HG02798 (cell line): ENCODE data around the gene MLLT10.
"Not testable (repeated sequence)": the region's sequence is repeated elsewhere in the genome, so short reads cannot be mapped to it uniquely, and the experiment has no call there.

Experiments used
- ATAC-seq: cut with Tn5 transposase; IDR thresholded peaks from one replicate; pipeline ENCODE4 v1.9.1; 2021; ENCODE audit warnings: mild to moderate bottlenecking; ENCODE audit not compliant: unreplicated experiment, poor library complexity

Gene MLLT10

GRCh38 chr10:21558984-21559383 is 25.0 kb downstream of the MLLT10 start:
- not testable (repeated sequence) for ATAC-seq

GRCh38 chr10:21570761-21571521 is 36.9 kb downstream of the MLLT10 start:
- no peak for ATAC-seq

DNA sequence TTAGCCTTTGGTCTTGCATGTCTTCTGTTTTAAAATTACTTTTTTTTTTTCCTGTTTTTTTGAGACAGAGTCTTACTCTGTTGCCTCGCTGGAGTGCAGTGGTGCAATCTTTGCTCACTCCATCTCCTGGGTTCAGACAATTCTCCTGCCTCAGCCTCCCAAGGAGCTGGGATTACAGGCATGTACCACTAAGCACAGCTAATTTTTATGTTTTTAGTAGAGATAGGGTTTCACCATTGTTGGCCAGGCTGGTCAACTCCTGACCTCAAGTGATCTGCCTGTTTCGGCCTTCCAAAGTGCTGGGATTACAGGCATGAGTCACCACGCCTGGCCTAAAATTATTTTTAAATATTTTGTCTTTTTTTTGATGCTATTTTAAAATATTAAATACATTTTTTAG is 38.5 kb downstream of the MLLT10 start:
- ATAC-seq = no peak

GRCh38 chr10:21574514-21574913 is 40.5 kb downstream of the MLLT10 start:
- not testable (repeated sequence) for ATAC-seq

GRCh38 chr10:21579291-21579690 is 45.3 kb downstream of the MLLT10 start:
- no peak for ATAC-seq

- peak; percentile 77 for ATAC-seq
Observed at GRCh38 chr10:21581421-21581834, 47.4 kb downstream of the MLLT10 start.

DNA sequence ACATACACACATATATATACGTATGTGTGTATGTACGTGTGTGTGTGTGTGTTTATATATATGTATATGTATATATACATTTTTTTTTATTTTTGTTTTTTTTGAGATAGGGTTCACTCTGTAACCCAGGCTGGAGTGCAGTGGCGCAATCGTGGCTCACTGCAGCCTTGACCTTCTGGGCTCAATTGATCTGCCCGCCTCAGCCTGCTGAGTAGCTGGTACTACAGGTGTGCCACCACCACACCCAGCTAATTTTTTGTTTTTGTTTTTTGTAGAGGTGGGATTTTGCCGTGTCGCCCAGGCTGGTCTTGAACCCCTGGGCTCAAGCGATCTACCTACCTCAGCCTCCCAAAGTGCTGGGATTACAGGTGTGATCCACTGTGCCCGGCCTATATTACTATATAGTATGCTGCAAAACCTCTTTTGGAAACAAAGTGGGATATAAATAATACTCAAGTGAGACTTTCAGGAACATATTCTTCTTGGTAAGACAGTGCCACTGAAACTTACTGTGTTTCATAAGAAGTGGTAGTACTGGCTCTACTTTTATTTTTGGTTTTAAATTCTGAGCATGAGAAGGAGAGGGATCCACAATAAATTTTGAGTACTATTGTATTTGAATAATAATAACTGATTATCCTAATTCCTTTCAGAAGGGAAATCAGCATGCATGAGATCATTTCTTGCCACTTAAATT is 51.0 kb downstream of the MLLT10 start:
- no peak for ATAC-seq

- ATAC-seq = no peak
Observed at GRCh38 chr10:21587391-21587790, 53.4 kb downstream of the MLLT10 start.

GRCh38 chr10:21588159-21588558 is 54.1 kb downstream of the MLLT10 start:
- not testable (repeated sequence) for ATAC-seq

- ATAC-seq = no peak
Observed at GRCh38 chr10:21593986-21594385, 60.0 kb downstream of the MLLT10 start.

DNA sequence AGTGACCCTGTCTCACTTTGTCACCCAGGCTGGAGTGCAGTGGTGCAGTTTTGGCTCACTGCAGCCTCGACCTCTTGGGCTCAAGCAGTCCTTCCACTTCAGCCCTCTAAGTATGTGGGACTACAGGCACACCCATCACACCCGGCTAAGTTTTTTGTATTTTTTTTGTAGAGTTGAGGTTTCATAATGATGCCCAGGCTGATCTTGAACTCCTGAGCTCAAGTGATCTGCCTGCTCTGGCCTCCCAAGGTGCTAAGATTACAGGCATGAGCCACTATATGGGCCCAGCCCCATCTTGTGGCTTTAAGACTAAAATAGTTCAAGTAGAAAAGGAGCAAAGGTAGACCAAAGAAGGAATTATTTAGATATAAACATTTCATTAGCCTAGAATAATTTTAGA is 65.5 kb downstream of the MLLT10 start:
- ATAC-seq = no peak

GRCh38 chr10:21600804-21601433 is 66.9 kb downstream of the MLLT10 start:
- no peak for ATAC-seq

- no peak for ATAC-seq
Observed at GRCh38 chr10:21602313-21602712, 68.3 kb downstream of the MLLT10 start.

GRCh38 chr10:21603721-21604120 is 69.7 kb downstream of the MLLT10 start:
- no peak for ATAC-seq

GRCh38 chr10:21604651-21605050 is 70.6 kb downstream of the MLLT10 start:
- ATAC-seq = no peak

DNA sequence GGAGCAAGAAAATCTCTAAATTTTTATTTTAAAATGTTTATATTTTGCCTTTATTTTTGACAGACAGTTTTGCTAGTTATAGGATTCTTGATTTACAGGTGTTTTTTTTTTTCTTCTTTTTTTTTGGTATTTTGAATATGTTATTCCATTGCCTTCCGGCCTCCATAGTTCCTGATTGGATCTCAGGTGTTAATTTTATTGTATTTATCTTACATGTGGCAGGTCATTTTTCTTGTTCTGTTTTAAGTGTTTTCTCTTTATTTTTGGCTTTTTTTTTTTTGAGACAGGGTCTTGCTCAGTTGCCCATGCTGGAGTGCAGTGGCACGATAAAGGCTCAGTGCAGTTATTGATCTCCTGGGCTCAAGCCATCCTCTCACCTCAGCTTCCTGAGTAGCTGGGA is 73.9 kb downstream of the MLLT10 start:
- ATAC-seq = no peak

- ATAC-seq = no peak
Observed at GRCh38 chr10:21614000-21614399, 80.0 kb downstream of the MLLT10 start.

DNA sequence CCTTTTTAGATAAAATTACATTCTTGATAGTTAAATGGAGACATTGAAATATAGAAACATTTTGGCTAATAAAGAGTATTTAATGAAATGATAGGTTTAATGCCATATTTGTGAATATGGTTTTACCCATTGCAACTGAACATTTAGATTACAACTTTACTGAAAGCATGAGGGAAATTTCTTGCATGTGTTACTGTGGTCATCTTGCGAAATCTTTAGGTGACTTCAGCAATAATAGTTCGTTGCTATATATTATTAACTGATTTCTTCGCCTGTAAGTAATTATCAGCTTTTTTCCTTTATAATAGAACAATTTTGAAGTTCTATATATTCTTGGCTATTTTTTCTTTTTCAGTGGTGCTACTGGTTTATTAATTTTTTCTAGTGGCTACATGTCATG is 83.2 kb downstream of the MLLT10 start:
- ATAC-seq = no peak

GRCh38 chr10:21623291-21623690 is 89.3 kb downstream of the MLLT10 start:
- ATAC-seq = no peak

GRCh38 chr10:21624421-21624820 is 90.4 kb downstream of the MLLT10 start:
- ATAC-seq = not testable (repeated sequence)

DNA sequence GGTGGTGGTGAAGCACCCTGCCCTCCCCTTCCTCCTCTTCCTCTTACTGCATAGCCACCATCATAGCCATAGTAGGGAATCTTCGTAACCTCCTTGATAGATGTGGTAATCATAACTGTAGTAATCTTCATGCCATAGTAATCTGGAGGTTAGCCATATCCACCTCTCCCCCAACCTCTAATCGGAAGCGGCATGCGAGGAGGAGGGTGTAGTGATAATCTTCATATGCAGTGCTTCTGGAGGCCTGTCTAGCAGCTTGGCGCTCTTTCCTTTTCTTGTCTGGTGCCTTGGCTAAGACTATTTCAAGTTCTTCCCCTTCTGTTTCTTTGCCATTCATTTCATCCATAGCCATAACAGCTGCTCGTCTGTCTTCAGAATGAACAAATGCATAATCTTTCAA is 90.9 kb downstream of the MLLT10 start:
- ATAC-seq = no peak
